ENCODE data around the gene IGSF1.
"Not testable (repeated sequence)": the region's sequence is repeated elsewhere in the genome, so short reads cannot be mapped to it uniquely, and the experiment has no call there.

IGSF1 gene

DNA sequence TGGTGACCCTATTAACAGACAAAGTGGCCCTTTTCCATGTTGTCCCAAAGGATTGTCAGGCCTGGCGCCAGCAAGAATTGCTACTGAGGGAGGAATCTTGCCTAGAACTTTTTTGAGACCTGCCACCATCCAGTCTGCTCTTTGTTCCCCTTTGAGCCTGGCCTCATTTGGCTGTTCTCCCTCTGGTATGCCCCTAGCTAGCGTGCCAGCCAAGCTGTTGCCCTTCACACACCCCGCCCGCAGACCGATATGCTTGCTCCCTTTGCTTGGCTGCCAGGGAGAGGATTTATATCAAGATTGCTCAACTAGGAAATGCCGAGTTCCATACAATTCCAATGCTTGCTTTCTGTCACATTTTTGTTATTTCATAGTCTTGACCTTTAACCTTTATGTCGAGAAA, 24.4 kb downstream of the IGSF1 start:
- ATAC-seq: no peak

DNA sequence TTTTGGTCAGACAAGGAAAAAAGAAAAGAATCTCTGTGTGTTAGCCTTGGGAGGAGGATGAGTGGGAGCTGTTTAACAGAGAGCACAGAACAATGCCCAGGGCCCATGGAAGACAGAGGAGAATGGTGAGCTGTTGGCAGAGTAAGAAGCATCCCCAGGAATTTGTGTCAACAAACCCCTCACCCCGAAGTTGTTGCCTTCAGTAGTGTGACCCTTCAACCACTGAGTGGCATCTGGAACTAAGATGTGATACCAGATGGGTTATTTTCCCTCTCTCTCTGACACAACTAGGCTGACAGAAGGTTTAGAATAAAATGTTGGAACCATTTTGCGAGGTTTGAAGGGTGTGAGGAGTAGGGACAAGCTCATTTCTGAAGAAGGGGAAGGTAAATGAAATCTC, 25.1 kb downstream of the IGSF1 start:
- ATAC-seq: no peak

DNA sequence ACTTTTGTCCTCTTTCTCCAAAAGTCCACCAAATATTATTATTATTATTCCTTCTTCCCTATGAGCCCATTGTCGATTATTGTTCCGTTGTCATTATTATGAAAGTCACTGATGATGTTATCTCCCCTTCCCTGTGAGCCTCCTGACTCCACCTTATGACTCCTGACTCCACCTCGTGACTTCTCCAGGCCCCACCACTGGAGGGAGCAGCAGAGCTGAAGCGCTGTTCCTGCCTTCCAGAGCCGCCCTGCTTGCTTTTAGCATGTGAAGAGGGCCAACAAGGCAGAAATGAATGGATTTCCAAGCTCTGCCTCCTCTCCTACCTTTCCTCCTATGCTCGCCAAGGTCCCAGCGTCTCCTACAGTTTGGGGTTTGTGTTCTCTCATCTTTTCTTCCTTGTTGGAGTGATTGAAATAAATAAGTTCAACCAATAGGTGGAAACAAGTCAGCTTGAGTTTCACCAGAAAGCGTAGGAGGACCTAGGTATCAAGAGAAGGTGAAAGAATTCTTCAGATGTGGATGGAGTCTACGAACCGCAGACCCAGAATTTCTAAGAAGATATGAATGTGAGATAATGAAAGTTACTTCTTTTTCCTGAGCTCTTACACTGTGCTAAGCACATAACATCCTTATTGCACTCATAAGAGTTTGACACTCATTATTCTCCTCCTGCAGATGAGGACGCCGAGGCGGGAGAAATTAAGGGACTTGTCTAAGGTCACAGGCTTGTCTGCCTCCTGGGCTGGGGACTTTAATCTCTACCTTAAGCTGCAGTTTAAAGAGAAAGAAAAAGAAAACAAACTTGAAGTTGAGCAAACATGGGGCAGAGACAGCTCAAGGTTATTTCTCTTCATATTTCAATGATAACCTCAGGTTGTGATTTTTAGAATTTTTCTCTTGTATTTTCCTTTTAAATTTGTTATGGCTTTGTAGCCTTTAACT, 26.1 kb downstream of the IGSF1 start:
- no peak for ATAC-seq

DNA sequence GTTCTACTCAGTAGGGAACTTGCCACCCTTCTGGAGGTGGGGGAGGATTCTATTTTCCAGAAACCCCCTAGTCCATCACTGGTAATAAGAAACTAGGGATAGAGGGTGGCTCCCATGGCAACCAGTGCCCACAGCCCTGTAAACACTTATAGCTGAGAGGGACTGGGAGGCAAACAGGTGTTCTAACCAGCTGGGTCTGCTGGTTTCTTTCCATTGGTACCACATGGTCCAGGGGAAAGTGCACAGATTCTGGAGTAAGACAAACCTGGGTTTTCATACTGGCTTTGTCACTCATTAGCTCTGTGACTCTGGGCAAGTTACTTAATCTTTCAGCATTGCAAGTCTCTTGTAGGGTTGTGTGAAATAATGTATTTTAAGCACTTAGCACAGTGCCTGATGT, 26.9 kb downstream of the IGSF1 start:
- ATAC-seq: no peak

DNA sequence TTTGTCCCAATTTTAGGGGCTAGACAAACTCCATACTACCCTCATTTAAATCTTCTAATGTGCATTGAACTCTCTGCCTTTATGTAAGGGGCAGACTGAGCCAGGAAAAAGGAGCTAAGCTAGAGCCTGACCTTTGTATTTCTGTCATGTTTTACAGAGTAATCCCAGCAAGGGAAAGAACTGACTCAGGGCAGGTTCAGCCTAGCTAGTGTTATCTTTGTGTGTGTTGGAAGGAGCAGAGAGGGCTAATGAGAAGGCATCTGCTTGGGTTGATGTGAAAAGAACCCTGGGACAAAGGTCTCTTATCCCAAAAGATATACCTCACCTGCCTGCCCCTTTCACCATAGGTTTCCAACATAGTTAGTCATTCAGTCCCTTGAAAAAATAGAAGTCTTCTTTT, 31.7 kb downstream of the IGSF1 start:
- ATAC-seq: no peak

DNA sequence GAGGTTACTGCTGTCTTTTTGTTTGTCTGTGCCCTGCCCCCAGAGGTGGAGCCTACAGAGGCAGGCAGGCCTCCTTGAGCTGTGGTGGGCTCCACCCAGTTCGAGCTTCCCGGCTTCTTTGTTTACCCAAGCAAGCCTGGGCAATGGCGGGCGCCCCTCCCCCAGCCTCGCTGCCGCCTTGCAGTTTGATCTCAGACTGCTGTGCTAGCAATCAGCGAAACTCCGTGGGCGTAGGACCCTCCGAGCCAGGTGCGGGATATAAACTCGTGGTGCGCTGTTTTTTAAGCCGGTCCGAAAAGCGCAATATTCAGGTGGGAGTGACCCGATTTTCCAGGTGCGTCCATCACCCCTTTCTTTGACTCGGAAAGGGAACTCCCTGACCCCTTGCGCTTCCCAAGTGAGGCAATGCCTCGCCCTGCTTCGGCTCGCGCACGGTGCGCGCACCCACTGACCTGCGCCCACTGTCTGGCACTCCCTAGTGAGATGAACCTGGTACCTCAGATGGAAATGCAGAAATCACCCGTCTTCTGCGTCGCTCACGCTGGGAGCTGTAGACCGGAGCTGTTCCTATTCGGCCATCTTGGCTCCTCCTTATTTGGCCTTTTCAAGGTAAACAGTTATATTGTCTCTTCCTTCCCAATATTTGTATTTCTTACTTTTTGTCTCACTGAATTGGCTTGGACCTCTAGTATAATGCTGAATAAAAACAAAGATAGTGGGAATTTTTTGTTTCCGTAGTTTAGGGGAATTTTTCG, 37.9 kb downstream of the IGSF1 start:
- not testable (repeated sequence) for ATAC-seq

DNA sequence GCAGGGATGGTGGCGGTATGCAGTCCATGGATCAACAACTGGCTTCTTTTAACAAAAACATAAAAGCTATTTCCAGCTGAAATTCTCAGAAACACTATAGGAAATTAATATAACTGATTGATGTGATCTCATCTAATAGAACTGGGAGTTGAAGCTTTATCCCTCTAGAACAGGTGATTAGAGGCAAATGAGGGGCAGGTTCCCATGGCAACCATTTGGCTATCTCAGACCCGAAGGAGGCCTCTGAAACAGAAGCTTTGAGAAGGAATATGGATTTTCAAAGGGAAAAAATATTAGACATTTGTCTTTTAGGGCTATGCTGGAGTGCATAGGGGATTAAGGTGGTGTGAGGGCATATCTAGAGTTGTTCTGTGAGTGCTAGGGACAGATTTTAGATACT, 50.0 kb downstream of the IGSF1 start:
- no peak for ATAC-seq

DNA sequence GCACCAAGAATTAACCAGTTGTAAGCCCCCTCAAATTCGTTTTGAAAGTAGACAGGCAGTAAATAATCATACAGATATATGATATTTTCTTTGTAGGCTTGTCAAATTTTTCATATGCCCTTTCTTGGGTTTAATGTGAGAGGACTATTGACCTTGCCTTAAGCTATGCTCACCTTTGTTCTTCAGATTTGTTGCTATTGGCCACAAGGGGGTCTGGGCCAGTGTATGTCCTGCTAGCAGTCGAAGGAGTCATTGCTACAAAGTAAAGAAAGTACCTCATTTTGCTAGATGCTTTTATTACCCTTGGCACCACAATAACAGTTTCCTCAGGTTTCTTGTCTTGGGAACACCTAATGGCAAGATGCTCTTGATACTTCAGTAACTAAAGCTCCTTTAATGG, 51.7 kb downstream of the IGSF1 start:
- no peak for ATAC-seq

DNA sequence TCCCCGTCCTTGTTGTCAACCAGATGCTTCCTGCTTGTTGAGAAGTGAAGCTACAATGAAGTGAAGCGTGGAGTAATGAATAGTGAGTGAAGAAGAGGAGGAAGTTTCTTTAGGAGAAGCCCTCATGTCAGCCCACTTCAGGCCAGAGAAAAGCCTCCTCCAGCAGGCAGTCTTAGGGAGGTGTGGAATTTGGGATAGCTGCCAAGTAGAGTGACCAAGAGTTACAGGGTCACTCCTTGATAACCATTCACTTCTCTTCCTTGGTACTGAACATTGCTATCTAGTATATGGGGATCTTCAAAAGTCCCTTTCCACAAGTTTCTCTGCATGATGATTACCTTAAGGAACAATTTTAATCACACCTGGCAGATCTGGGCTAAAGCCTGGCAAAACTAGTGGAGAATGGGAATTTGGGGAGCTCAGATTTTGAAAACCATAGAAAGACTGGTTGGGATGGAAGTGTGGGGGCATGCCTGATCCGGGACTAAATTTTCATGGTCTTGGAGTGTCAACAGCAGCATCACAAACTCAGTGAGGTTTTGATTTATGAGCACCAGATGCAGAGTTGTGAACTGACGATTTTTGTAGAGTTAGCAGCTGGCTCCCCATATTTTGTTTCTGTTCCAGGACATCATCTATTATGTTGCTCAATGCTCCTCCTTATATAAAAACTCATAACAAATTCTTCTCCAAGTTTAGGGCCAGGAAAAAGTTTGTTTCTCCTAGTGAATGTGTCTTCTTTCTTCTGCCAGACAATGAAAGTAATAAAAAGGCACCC, 53.1 kb downstream of the IGSF1 start:
- ATAC-seq: no peak

DNA sequence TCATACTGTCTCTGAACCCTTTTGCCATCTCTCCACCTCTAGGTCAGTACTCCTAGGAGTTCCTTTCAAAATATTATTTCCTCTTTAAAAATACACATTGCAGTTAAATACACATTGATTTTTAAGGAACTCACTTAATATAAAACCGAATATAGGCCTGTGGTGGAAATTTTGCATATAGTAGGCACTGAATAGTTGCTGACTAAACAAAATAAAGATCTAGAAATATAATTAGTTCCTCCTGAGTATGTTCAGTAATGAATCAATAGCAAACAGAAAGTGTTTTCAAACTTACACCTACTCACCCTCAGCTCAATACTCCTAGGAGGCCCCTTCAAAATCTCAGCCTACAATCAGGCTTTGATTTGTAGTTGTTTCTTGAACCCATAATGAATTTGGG, 61.5 kb downstream of the IGSF1 start:
- ATAC-seq: no peak

DNA sequence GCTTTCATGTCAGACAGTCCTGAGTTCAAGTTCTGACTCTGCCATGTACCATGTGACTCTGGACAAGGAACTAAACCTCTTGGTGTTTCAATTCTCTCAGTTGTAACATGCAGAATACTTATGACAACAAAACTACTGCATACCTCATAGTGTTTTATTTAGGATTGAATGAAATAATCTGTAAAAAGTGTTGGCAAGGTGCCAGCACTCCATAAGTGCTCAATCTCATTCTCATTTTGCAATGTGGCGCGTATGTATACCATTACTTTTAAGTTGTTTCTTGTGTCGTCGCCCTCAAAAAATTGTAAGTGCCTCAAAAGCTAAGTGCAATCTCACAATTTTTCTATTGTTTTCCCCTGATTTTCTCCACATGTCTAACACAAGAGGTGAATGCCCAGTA, 62.5 kb downstream of the IGSF1 start:
- ATAC-seq: no peak

DNA sequence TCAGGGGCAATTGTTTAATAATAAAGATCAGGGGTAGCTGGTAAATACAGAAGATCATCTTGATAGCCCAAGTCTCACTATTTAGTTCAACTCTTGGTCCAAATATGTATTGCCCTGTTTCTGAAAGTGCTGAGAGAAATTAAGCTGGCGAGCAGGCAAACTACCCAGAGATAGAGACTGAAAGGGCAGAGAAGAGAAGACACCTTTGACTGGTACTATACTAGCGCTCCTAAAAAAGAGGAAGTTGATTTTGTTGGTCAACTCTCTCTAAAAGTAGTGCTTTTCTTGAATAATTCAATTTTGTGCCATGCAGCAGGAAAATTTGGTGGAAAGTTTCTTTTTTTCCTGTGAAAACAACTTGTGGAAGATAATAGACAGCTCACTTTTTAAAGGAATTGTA, 64.0 kb downstream of the IGSF1 start:
- ATAC-seq: no peak

All from activated CD4-positive, CD25-positive, alpha-beta regulatory T cell treated with anti-CD3 and anti-CD28 coated beads, Interleukin-2, amount 50 U/mL, for 24 hours (primary cell).